HCEC 1CT (cell line): ENCODE results near the gene PCDH1.
"Not testable (repeated sequence)": the region's sequence is repeated elsewhere in the genome, so short reads cannot be mapped to it uniquely, and the experiment has no call there.

Experiments used
- DNase-seq: peaks from one replicate; pipeline ENCODE4 v3.0.0-alpha.2; 2017

The PCDH1 gene

DNA sequence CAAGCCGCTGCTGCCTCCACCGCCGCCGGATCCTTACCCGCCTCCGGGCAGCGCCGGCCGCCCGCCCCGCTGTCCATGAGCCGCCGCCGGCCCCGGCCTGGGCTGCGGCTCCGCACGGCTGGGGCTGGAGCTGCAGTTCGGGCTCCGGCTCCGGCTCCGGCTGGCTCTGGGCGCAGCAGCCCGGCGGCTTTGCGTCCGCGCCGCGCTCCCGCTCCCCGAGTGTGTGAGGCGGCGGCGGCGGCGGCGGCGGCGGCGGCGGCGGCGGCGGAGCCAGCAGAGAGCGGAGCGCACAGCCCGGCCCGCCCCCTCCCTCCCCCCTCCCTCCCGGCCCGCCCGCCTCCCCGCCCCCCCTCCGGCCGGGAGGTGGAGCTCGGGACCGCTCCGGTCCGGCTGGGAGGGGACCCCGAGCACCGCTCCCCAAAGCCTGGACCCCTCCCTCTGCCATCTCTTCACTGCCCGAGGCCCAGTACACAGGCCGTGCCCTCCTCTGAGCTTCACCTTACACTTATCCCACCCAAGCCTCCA, at the start of gene PCDH1:
PCDH1 (minus strand) TSS at position 225 of the 525 bp plus-strand sequence; CDS start at position 77, 148 bp downstream.
- no peak for DNase-seq

DNA sequence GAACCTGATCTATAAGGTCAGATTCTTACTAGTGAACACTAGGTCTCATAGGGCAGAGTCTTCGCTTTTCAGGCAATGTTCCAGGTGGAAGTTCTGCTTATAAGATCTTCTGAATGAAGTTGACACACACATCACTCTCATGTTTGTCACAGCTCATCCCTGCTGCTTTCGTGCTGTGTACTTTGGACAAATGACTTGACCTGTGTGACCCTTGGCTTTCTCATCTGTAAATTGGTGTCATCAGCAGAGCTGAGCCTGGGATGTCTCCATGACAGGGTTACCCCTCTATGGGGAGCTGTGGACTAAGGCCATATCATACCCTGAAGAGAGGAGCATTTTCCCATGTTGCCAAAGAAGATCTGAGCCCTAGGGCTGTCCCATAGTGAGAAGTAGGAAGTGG, 48.2 kb upstream of the PCDH1 start:
- DNase-seq: no peak

DNA sequence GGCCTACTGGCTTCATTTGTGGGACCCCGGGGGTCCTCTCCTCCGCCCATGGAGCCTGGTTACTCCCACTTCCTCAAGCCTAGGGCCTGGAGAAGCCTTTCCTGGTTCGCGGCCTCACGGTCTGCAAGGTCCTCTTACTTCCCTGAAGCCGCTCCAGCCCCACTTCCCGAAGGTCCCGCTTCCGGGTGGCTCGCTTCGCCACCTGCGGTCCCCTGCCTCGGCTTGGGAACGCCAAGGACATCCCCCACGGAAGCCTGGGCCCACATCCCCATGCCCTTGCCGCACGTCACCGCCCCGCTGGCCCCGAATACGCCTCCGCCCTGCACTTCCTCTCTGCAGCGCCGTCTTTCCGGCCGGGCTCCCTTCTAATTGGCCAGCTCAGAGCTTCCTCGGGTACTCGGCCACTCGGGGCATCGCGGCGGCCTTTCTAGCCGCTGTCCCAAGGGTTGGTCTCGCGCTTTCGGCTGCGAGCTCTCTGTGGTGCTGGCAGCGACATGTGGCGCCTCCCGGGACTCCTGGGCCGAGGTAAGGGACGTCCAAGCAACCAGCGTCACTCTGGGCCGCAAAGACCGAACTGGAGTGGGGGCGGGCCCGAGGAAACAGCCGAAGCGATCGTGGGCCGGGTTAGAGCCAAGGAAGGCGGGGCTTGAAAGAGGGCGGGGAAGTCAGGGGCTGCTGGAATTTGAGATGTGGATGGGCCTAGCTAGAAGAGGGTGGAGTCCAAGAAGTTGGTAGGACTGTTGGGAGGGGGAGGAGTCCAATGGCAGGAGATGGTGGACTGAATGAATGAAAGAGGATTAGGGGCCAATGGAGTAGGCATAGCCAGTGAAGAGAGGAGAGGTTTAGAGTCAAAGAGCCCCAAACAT, 45.5 kb upstream of the PCDH1 start, which contains the start of gene DELE1:
DELE1 (plus strand) TSS at position 424 of the 866 bp plus-strand sequence; CDS start at position 495, 71 bp downstream.
- peak; percentile 91 for DNase-seq

DNA sequence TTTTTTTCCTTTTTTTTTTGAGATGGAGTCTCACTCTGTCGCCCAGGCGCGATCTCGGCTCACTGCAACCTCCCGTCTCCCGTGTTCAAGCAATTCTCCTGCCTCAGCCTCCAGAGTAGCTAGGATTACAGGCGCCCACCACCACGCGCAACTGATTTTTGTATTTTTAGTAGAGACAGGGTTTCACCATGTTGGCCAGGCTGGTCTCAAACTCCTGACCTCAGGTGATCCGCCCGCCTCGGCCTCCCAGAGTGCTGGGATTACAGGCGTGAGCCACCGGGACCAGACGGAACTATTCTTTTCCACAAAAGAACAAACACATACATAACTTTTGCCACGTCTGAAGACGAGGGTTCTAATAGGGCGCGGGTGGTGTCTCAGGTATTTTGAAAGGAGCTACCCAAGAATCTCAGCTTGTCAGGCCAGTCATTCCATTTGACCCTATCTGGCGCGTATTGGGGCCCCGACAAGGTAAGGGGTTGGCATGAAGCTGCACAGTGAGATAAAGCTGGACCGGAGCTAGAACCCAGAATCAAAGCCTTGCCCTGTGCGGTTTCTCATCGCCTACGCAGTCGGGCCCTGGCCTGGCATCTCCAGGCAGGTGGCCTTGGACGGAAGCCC, 44.7 kb upstream of the PCDH1 start:
- DNase-seq: not testable (repeated sequence)

DNA sequence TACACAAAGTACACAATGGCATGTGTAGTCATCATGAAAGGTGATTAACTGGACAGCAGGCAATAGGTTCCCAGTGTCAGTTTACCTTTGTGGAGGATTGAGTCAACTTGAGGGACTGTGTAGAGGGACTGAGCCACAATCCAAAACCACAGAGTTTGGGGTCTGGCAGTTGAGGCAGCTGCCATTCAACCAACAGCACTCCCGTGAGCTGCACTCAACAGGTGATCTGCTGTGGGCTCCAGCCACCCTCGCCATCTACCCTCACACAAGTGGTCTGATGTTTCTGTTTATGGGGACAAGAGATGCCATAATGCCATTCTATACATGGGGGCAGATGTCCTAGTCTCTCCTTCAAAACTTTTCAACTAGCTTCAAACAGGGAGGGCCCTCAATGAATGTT, 42.6 kb upstream of the PCDH1 start:
- DNase-seq: no peak

DNA sequence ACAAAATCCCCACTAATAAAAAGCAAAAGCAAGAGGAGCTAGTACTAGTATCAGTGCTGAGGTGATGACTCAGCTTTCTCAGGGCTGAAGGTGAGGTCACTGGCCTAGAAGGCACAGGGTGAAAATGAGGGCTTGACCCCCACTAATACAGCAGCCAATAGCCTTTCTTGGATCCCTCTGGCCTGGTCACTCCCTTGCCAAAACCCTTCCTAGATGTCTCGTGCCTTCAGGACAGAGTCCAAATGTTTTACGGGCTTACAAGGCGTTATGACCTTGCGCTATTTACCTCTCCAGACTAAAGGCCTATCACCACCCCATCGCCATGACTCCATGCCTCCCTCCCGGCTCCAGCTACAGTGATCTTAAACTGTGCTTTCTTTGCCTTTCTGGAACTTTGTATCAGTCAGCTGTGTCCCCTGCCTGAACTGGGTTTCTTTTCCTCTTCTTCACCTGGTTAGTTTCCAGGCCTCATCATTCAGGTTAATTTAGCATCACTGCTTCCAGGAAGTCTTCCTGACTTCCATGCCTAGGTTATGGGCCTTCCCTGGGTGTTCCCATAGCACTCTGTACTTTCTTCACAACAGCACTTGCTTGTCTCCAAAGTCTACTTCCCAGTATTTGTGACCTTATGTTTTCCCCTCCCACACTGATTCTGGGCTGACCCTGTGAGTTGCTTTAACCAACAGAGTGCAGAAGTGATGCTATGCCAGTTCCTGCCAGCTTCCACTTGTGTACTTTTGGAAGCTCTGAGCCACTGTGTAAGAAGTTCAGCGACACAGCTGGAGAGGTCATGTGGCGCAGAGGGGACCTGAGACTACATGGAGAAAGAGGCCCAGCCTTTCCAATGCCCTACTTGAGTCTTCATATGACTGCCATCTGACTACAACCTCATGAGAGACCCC, 41.3 kb upstream of the PCDH1 start:
- DNase-seq: no peak

DNA sequence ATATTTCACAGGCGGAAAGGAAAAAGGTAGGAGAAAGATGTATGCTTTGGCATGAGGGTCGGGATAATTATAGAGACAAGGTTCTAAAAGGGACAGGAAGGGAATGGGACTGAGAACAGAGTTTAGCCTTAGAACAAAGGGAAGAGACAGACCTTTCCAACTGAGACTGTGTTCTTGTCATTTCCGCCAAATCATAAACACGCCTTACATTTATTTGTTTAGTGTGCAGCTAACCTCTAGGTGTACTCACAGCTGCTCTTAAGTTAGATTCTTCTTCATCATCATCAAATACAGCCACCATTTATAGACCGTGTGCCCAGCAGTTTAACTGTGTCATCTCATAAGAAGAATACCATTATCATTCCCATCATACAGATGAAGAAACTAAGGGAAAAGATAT, 39.5 kb upstream of the PCDH1 start:
- no peak for DNase-seq

DNA sequence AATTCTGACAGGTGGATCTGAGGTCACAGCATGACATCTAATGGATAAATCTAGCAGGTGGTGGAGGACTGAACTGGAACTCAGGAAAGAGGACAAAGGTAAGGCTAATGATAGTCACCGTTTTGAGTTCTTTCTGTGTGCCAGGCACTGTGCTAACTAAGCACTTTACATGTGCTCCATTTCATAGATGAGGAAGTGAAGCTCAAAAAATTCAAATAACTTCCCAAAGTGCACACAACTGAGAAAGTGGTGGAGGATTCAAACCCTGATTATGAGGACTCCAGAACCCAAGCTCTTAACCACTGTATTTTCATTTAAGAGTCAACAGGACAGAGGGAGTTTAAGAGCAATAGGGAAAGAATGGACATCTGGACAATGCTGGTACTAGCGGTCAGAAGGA, 38.3 kb upstream of the PCDH1 start:
- no peak for DNase-seq

DNA sequence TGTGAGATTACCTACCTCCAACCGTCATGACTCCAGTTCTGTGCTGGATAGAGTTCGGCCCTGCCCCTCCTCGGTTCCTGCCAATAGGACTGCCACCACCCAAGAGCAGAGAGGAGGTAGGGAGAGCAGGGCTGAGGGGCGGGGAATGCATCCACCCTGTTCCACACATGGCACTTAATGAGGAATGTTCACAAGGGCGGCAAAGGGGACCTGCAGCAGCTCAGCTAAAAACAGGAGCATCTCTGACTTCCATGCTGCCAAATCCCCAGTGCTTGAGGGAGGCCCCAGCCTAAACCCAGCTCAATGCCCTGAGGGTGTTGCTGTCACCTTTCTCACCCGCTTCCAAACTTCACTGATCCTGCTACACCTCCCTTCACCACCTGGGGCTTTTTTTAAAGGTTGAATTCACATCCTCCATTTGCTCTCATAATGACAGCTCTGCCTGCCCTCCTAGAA, 37.7 kb upstream of the PCDH1 start:
- no peak for DNase-seq

DNA sequence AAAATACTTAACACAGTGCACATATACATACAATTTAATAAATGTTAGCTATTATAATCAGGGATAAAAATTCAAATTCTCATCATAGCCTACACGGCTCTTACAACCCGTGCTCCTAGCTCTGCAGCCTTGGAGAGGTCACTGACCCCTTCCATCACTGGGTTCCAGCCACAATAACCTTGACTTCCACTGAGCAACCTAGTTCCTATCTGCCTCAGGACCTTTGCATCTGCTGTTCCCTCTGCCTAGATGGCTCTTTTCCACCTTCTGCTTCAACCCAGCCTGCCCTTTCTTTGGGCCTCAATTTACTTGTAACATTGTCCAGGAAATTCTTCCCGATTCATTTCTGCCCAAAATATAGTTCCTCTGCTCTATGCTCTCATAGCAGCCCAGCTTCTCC, 36.6 kb upstream of the PCDH1 start:
- DNase-seq: no peak

DNA sequence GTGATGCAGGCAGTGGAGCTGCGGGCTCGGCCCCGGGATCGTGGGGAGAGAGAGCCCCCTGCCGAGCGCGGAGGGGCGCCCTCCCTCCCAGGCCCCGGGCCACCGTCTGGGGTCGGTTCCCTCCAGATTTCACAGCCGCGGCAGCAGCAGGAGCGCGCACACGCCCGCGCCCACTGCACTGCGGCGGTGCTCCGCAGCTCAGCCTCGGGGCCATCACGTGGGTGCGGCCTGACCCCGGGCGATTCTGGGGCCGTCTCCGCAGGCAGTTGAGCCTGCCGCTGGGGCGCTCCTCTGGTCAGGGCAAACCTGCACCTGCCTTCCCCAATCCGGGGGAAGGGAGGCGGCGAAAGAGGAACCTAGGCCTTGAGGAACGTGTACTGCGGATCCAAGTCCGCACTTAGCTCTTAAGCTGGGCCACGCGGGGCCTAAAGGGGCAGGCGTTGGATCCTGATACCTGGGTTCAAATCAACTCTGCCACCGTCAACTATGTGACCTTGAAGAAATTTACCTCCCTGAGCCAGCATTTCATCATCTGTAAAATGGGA, 36.1 kb upstream of the PCDH1 start:
- no peak for DNase-seq

DNA sequence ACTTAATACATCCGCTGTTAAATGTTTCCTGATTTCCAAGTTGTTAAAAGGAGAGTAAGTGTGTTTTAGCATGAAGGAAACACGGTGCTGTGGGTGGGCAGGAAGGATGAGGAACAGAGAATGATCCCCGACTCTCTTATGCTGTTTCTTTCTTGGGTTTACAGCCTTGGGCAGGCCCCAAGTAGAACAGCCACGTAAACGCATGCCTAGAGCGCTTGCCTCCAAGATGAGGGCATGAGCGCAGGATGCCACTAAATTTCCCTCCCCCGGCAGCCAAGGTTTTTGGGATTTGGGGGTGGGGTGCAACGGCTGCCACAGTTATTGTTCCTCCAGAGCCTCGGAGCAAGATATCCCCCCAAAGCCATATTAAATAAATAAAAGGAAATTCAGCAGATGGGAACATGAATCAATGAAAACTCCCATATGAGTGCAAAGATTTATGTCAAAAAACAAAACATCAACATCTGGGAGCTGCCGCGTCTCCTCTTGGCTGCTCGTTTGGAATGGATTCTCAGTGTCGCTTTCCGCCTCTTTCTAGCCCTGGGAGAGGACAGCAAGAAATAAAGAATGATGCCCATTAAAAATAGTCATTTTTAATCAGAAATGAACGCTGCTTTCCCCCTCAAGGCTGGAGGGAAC, 35.5 kb upstream of the PCDH1 start:
- no peak for DNase-seq

DNA sequence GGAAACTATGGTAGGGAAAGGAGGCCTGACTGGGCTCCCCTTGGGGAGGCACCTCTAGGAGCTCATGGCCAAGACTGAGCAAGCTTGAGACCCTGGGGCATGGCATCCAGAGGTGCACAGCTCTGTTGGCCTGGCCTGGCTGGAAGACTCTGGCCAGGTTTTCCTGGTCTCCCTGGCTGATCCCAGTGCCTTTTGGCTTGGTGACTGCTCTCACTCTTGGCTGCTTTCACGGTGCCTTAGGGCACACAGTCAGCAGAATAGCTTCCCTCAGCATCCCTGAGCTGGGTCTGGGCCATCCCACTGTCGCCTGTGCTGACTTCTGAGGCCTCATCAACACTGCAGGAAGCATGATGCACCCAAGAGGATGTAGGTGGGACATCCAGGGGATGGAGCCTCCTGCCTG, 32.1 kb upstream of the PCDH1 start:
- no peak for DNase-seq

DNA sequence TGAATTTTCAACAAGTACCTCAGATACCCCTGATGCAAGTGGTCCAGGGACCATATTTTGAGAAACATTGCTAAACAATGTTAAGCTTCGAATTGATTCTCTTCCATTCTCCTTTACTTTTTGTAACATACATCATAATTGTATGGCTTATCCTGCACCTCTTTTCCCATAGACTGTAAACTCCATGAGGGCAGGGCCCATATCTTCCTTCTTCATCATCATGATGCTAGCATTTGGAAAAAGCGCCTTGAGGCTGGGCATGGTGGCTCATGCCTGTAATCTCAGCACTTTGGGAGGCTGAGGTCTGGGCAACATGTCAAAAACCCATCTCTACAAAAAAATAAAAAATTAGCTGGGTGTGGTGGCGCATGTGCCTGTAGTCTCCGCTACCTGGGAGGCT, 31.0 kb upstream of the PCDH1 start:
- DNase-seq: no peak

DNA sequence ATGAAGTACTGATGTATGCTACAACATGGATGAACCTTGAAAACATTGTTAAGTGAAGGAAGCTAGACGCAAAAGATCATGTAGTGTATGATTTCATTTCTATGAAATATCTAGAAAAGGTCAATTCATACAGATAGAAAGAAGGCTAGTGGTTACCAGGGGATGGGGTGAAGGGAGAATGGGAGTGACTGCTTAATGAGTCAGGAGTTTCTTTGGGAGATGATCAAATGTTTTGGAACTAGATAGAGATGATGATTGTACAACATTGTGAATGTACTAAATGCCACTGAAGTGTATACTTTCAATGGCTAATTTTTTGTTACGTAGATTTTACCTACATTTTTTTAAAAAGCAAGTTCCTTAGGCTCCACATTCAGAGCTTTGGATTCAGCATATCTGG, 30.6 kb upstream of the PCDH1 start:
- peak; percentile 67 for DNase-seq

DNA sequence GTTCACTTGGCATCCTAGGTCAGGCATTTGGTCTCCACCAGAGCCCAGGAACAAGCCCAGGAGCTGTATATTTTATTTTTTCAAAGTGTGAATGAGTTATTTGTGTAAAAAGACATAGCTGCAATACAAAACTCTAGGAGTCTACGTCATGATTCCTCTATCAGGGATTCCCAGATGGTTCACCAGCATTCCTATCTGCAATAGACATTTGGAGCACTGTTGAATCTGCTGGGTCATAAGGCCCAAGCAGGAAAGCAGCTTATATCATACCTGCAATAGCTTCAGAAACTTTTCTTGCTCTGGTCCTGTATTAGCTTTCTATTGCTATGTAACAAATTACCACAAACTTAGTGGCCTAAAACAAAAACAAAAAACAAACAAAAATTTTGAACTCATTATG, 28.8 kb upstream of the PCDH1 start:
- no peak for DNase-seq

DNA sequence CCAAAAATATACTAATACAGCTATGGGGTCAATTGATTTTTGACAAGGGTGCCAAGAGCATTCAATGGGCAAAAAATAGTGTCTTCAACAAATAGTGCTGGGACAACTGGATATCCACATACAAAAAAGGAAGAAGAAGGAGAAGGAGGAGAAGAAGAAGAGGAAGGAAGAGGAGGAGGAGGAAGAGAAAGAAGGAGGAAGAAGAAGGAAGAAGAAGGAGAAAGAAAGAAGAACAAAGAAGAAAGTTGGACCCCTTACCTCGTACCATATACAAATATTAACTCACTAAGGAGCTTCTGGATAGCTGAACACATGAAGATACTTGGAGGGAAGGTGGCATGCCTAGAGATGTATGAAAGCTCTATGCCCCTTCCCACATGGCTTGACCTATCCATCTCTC, 28.3 kb upstream of the PCDH1 start:
- no peak for DNase-seq

DNA sequence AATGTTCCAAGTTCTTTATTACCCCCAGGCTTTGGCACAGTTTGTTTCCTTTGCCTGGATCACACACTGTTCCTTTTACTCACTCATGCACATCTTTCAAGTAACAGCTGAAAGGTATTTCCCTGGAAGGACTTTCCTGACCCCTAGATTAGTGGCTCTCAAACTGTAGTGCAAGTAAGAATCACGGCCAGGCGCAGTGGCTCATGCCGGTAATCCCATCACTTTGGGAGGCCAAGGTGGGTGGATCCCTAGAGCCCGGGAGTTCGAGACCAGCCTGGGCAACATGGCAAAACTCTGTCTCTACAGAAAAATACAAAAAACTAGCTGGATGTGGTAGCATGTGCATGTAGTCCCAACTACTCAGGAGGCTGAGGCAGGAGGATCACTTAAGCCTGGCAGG, 26.3 kb upstream of the PCDH1 start:
- no peak for DNase-seq

DNA sequence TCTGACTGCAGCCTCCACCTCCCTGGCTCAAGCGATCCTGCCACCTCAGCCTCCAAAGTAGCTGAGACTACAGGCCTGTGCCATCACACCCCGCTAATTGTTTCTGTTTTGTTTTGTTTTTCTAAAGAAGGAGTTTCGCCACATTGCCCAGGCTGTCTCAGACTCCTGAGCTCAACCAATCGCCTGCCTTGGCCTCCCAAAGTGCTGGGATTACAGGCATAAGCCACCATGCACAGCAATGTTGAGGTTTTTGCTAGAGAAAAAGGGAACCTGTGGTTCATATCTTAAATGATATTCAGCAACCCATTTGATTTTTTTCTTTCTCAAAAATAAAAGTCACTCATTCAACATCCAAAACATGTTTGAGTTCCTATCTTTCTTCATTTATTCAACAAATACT, 25.1 kb upstream of the PCDH1 start:
- DNase-seq: no peak

DNA sequence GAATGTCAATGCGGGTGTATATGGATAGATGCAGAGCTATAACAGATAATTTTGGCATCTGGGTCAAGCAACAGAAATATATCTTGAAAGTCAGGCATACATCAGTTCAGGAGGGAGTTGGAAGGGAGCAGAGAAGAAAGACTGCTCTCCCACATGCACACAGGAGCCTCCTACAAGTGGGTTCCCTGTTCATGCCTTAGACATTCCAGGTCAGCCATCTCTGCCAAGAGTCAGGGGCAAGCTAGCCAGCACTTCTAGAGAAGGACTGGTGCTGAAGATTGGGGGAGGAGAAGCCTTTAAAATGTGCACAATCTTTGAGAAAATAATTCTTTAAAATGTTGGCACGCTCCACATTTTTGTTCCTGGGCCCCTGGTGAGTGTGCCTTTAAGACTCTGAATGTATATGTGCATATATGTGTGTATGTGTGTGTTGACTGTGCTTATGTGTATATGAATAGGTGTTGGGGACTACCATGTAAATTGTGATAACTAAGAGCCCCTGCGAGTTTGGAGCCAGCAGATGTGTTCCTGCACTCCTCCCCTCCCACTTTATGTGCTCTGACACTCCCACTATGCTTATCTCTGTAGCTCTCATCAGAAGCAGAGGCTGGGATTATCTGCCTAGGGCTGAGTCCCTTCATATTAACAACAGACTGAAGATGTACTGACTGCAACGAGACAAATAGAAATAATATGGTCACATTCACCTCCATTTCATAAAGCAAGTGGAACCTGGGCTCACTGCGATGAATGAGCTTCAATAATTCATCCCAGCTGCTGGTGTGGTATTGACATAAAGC, 24.0 kb upstream of the PCDH1 start:
- DNase-seq: no peak

DNA sequence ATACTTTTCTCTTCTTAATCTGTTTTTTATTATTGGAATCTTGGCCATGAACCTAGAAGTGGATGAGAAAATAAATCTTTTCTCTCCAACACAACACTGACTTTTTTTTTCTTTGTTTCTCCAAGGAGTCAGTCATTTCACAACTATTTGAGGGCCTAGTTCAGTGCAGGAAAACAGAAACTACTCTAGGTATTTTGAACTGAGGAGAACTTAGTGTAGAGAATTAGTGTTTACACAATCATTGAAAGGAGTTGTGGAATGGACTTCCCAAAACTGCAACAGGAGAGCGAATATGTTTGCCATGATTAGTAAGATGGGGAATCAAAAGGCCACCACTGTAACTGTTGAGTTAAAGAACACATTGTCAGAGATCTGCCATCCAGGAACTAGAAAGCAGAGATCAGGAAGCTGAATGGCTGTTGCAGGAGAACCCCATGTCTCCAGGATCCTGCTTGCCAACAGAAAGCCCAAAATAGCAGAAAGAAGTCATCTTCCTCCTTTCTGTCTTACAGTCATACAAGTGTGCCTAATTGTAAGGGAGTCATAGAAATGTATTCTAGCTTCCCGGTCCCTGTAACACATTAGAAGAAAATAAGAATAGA, 20.3 kb upstream of the PCDH1 start:
- no peak for DNase-seq
